ENCODE measurements around the gene KRTAP5-7.

Gene KRTAP5-7

GRCh38 chr11:71484248-71485062, 42.6 kb upstream of the KRTAP5-7 start:
- TF ChIP-seq, protein P1, sequence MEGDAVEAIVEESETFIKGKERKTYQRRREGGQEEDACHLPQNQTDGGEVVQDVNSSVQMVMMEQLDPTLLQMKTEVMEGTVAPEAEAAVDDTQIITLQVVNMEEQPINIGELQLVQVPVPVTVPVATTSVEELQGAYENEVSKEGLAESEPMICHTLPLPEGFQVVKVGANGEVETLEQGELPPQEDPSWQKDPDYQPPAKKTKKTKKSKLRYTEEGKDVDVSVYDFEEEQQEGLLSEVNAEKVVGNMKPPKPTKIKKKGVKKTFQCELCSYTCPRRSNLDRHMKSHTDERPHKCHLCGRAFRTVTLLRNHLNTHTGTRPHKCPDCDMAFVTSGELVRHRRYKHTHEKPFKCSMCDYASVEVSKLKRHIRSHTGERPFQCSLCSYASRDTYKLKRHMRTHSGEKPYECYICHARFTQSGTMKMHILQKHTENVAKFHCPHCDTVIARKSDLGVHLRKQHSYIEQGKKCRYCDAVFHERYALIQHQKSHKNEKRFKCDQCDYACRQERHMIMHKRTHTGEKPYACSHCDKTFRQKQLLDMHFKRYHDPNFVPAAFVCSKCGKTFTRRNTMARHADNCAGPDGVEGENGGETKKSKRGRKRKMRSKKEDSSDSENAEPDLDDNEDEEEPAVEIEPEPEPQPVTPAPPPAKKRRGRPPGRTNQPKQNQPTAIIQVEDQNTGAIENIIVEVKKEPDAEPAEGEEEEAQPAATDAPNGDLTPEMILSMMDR (IDR thresholded peaks at IDR 0.05) = no peak
- no peak overlapping the region for H3K4me3 ChIP-seq
- H3K27ac ChIP-seq = no peak overlapping the region
- DNase-seq (ENCODE audit: low spot score) = no peak

DNA sequence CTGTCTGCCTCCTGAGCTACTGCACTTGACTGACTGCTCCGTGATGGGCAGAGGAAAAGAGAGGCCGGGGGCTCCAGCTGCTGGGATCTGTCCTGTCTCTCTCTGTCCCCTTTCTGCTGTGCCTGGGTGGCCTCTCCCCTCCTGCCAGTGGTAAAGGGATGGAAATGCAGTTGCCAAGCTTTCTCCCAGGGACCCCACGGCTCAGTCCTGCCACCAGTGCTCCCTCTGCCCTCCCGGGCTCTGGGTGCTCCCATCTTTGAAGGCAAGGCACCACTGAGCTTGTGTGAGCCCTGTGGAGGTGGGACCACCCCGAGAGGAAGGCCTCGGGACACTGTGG, 42.0 kb upstream of the KRTAP5-7 start:
- no peak for DNase-seq (ENCODE audit: low spot score)
- TF ChIP-seq, protein P1 (IDR thresholded peaks at IDR 0.05) = no peak
- no peak overlapping the region for H3K27ac ChIP-seq

GRCh38 chr11:71485466-71485865, 41.6 kb upstream of the KRTAP5-7 start:
- no peak overlapping the region for H3K27ac ChIP-seq
- no peak overlapping the region for H3K4me3 ChIP-seq
- no peak for DNase-seq (ENCODE audit: low spot score)
- TF ChIP-seq, protein P1 (IDR thresholded peaks at IDR 0.05) = no peak

More for the DNA sequence above, 42.0 kb upstream of the KRTAP5-7 start:
- H3K4me3 ChIP-seq = no peak overlapping the region

- Histone ChIP-seq H3K4me3 (no peak overlapping the region), H3K27ac (no peak overlapping the region)
- TF ChIP-seq, protein P1 (IDR thresholded peaks at IDR 0.05) = no peak
- DNase-seq (ENCODE audit: low spot score) = no peak
Observed at GRCh38 chr11:71486320-71486719, 40.7 kb upstream of the KRTAP5-7 start.

DNA sequence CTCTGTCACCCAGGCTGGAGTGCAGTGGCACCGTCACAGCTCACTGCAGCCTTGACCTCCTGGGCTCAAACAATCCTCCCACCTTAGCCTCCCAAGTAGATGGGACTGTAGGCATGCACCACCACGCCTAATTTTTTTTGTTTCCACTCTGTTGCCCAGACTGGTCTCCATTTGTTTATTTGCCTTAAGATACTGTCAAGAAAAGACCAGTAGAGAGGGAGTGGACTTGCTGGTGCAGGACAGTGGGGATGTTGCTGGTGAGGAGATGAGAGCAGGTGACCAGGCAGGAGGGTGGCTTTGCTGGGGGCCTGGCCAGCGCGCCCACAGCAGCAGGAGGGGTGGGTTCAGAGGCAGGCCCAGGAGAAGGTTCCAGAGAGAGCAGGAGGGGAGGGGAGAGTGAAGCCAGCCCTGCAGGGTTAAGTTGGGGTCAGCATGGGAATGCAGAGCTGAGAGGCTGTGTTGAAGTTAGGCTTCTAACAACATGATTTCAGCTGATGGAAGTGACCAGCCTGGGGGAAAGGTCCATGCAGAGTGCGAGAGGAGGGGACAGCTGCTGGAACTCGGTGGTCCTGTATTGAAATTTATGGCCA, 38.3 kb upstream of the KRTAP5-7 start:
- no peak for DNase-seq (ENCODE audit: low spot score)
- TF ChIP-seq, protein P1 (IDR thresholded peaks at IDR 0.05) = no peak
- Histone ChIP-seq H3K4me3 (no peak overlapping the region), H3K27ac (no peak overlapping the region)

- TF ChIP-seq, protein P1 (IDR thresholded peaks at IDR 0.05) = no peak
- no peak overlapping the region for H3K27ac ChIP-seq
- DNase-seq (ENCODE audit: low spot score) = no peak
- H3K4me3 ChIP-seq = no peak overlapping the region
Observed at GRCh38 chr11:71489311-71490043, 37.6 kb upstream of the KRTAP5-7 start.
